Karpas-422 (cell line): ENCODE data around the gene ZNF419. TPM values are rescaled to one million over a fixed set of nuclear protein-coding genes. Genes with fewer than 3 reads are reported as not detected.
"Not testable (repeated sequence)": the region's sequence is repeated elsewhere in the genome, so short reads cannot be mapped to it uniquely, and the experiment has no call there.

ENCODE experiments used
- DNase-seq: peaks from one replicate; pipeline ENCODE4 v3.0.0-alpha.2; 2015
- H2AFZ ChIP-seq: fragments of 200-600 bp; sonication (generic); 2 replicates; pipeline ENCODE4 v1.6.1; 2014; ENCODE audit warnings: antibody characterized with exemption, low read length, mixed read lengths
- H3K27ac ChIP-seq: fragments of 200-600 bp; sonication (generic); 2 replicates; pipeline ENCODE4 v1.5.1; 2014; ENCODE audit warnings: mild to moderate bottlenecking, low read length, moderate library complexity
- H3K27me3 ChIP-seq: fragments of 200-600 bp; sonication (generic); 2 replicates; pipeline ENCODE4 v1.6.1; 2014; ENCODE audit warnings: low read length, mixed read lengths
- H3K36me3 ChIP-seq: fragments of 200-600 bp; sonication (generic); 2 replicates; pipeline ENCODE4 v1.6.1; 2014; ENCODE audit warnings: low read length, mixed read lengths; ENCODE audit not compliant: insufficient read depth
- H3K4me1 ChIP-seq: fragments of 200-600 bp; sonication (generic); 2 replicates; pipeline ENCODE4 v1.6.1; 2014; ENCODE audit warnings: mild to moderate bottlenecking, low read length, mixed read lengths
- H3K4me2 ChIP-seq: fragments of 200-600 bp; sonication (generic); 2 replicates; pipeline ENCODE4 v1.6.1; 2014; ENCODE audit warnings: low read length, low read depth, mild to moderate bottlenecking; ENCODE audit not compliant: poor library complexity, severe bottlenecking
- H3K4me3 ChIP-seq: fragments of 200-600 bp; sonication (generic); 2 replicates; pipeline ENCODE4 v1.5.1; 2014; ENCODE audit warnings: mild to moderate bottlenecking, antibody characterized with exemption, low read length, mixed read lengths
- H3K79me2 ChIP-seq: fragments of 200-600 bp; sonication (generic); 2 replicates; pipeline ENCODE4 v1.6.1; 2014; ENCODE audit warnings: mild to moderate bottlenecking, low read length, mixed read lengths
- H3K9ac ChIP-seq: fragments of 200-600 bp; sonication (generic); 2 replicates; pipeline ENCODE4 v1.6.0; 2014; ENCODE audit warnings: low read length
- H3K9me2 ChIP-seq: fragments of 200-600 bp; sonication (generic), shearing (Covaris generic); replicated peaks from 2 replicates; pipeline ENCODE4 v1.6.0; 2014; ENCODE audit warnings: mild to moderate bottlenecking, low read length, moderate library complexity; ENCODE audit not compliant: insufficient read depth
- H3K9me3 ChIP-seq: fragments of 300-700, 200-600 bp; sonication (generic); 2 replicates; pipeline ENCODE4 v1.6.1; 2014; ENCODE audit warnings: low read length, mixed read lengths
- H4K20me1 ChIP-seq: fragments of 200-600 bp; sonication (generic); 2 replicates; pipeline ENCODE4 v1.6.1; 2014; ENCODE audit warnings: mild to moderate bottlenecking, antibody characterized with exemption, low read length, low read depth; ENCODE audit not compliant: insufficient read depth
- total RNA-seq: library from RNA; depleted of rRNA; stranded (reverse); fragments of >200 nt; shearing (Covaris generic); gene quantifications from 2 replicates; pipeline ENCODE4 v1.2.3, GENCODE V29; 2014; ENCODE audit warnings: low replicate concordance; rRNA removed

Gene ZNF419
- total RNA-seq, result 4.2 and 5.1 TPM in 2 replicates

DNA sequence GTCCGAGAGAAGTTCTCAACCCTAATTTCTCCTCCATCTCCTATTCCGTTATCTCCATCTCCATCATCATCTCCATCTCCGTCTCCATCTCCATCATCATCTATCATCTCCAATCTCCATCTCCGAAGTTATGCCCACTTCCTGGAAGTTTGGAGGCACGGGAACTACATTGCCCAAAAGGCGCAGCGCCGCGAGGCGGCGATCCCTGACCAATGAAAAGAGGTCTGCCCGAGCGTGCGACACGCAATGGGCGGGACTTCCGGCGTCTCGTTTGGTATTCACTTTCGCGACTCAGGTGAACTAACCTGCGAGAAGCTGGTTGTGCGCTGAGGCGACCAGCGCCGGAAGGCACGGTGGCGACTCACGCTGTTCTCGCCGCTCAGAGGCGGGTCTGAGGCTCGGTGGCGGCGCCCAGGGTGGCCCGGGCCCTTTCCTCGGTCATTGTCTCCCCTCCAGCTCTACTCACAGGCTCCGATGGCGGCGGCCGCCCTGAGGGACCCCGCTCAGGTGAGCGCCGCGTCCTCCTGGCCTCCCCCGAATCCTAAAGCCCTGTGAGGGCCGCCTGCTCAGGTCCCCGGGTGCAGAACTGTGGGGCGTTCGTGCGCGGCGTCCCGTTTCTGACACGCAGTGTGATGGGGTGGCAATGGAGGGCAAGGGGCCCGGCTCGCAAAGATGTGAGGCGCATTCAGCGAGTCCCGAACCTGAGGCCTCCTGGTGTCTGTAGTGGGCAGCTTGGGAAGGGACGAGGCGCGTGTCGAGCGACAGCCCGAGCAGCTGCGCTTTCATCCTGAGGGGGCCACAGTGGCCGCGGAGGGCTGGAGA is at the start of gene ZNF419:
Gene ZNF419, plus strand, starts transcription at position 274 of the 822 bp plus-strand sequence. Its CDS starts 201 bp downstream, at position 475.
- H3K27ac ChIP-seq, H3K9me2 ChIP-seq, H3K27me3 ChIP-seq, H4K20me1 ChIP-seq, H3K4me1 ChIP-seq, H3K79me2 ChIP-seq: not testable (repeated sequence)
- peak; percentile 93 for DNase-seq
- peaks cover 32% of the 10 kb centered on the region for H3K9me3 ChIP-seq
- peaks cover 14% of the 10 kb centered on the region for H3K36me3 ChIP-seq
- peak within 1 kb of the TSS; percentile 74 for H3K4me3 ChIP-seq
- H2AFZ ChIP-seq, result peak within 1 kb of the TSS; percentile 87; the same call in 1 of the 2 replicates
- peak within 1 kb of the TSS; percentile 66 for H3K4me2 ChIP-seq
- peak within 1 kb of the TSS; percentile 73 for H3K9ac ChIP-seq

DNA sequence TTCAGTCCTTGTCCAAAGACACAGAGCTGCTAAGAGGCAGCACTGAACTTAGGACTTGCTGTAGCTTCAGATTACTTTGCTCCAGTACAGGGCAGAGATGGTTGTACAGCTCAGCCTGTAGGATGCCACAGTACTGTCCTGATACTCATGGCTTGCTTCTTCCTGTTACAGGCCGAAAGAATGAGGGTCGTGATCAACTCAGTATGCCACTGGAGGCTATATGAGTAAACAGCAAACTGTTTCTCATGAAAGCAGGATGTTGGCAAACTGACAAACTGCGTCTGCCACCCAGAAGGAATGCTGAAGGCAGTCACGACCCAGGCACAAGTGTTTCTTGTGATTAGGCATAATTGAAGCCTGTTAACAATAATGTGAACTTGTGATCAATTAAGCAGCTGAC is 49.6 kb upstream of the ZNF419 start:
- Histone ChIP-seq H2AFZ (no peak overlapping the region), H3K9ac (no peak overlapping the region), H4K20me1 (no peaks in the 10 kb centered on the region), H3K27ac (no peak overlapping the region), H3K4me3 (no peak overlapping the region), H3K27me3 (no peaks in the 10 kb centered on the region), H3K9me3 (peaks cover 47% of the 10 kb centered on the region), H3K79me2 (peaks cover 73% of the 10 kb centered on the region), H3K36me3 (peaks cover 67% of the 10 kb centered on the region), H3K4me1 (peaks cover 17% of the 10 kb centered on the region), H3K9me2 (no peaks in the 10 kb centered on the region), H3K4me2 (no peak overlapping the region)
- DNase-seq, result no peak

DNA sequence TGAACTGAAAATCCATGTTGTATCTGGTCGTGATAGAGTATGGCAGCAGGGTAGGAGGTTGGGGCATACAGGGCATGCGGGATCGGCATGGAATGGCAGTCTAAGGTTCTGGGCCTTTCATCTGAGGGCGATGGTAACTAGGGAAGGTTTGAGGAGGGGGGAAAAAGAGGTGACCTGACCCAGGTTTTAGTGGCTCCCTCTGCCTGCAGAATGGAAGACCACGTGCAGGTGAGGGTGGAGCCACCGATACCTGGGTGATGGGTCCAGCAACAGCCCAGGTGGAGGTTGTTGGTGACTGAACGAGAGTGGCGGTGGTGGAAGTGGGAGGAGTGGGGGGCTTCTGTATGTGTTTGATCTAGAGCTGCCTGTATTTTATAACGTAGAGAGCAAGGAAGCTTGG is 48.6 kb upstream of the ZNF419 start:
- Histone ChIP-seq H3K4me3 (no peak overlapping the region), H3K27me3 (no peaks in the 10 kb centered on the region), H3K27ac (no peak overlapping the region), H3K36me3 (peaks cover 70% of the 10 kb centered on the region), H3K4me1 (peaks cover 17% of the 10 kb centered on the region), H3K9ac (no peak overlapping the region), H3K4me2 (no peak overlapping the region), H3K9me2 (no peaks in the 10 kb centered on the region), H3K9me3 (peaks cover 53% of the 10 kb centered on the region), H4K20me1 (no peaks in the 10 kb centered on the region), H3K79me2 (peaks cover 81% of the 10 kb centered on the region), H2AFZ (no peak overlapping the region)
- no peak for DNase-seq

DNA sequence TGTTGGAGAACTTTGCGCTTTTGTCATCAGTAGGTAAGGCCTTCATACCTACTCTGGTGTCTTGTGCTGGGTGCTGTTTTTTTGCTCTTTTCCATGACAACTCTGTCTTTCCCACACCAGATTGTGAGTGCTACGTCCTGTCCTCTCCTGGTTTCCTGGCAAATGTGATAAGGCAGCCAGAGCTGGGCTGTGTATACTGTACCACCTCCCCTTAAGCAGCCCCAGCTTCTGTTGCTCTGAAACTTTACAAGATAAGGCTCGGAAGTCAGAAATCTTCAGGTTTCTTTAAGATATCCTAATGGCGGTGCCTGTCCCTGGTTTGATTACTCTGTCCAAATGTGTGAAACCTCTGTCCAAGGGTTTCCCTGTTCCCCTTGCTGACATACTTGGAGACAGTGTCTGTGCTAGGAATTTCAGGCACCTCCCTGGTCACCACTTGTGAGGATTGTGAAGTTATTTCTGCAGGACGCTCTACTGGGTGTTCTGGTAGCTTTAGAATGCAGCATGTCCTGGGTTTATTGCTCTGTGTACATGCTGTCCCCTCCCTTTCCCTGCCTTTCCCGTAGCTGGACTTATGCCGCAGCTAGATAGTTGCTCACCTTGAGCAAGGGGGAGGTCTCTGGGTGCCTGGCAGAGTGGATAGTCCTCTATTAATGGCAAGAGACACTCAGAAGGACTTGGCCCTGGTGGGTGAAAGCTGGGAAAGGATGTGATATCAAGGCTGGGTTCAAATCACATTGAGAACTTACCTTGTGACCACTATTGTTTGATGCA is 45.4 kb upstream of the ZNF419 start:
- H3K9me2 ChIP-seq, result no peaks in the 10 kb centered on the region
- no peak overlapping the region for H3K27ac ChIP-seq
- H3K9me3 ChIP-seq, result peaks cover 78% of the 10 kb centered on the region
- H3K4me2 ChIP-seq, result no peak overlapping the region
- no peak overlapping the region for H3K9ac ChIP-seq
- H3K27me3 ChIP-seq, result no peaks in the 10 kb centered on the region
- no peak overlapping the region for H3K4me3 ChIP-seq
- H3K36me3 ChIP-seq, result peaks cover 80% of the 10 kb centered on the region
- H2AFZ ChIP-seq, result no peak overlapping the region
- no peak for DNase-seq
- H3K4me1 ChIP-seq, result no peaks in the 10 kb centered on the region
- H3K79me2 ChIP-seq, result peaks cover 62% of the 10 kb centered on the region
- H4K20me1 ChIP-seq, result no peaks in the 10 kb centered on the region

DNA sequence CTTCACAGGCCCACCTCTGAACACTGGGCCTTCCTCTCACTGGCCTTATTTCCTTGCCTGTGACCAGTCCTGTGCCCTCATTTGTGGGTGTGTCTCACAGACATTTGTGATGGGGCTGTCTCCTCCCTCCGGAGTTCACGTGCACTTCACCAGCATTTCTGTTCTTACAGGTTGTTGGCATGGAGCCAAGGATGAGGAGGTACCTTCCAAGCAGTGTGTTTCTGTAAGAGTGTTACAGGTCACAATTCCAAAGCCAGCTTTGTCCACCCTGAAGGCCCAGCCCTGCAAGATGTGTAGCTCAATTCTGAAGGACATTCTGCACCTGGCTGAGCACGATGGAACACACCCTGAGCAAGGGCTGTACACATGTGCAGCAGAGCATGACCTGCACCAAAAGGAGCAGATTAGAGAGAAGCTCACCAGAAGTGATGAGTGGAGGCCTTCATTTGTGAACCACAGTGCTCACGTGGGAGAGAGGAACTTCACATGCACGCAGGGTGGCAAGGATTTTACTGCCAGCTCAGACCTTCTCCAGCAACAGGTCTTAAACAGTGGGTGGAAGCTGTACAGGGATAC is 44.3 kb upstream of the ZNF419 start:
- H3K9me2 ChIP-seq, result no peaks in the 10 kb centered on the region
- H3K4me1 ChIP-seq, result no peaks in the 10 kb centered on the region
- H3K9ac ChIP-seq, result no peak overlapping the region
- peaks cover 52% of the 10 kb centered on the region for H3K79me2 ChIP-seq
- peaks cover 70% of the 10 kb centered on the region for H3K36me3 ChIP-seq
- H2AFZ ChIP-seq, result no peak overlapping the region
- peaks cover 73% of the 10 kb centered on the region for H3K9me3 ChIP-seq
- no peak for DNase-seq
- no peak overlapping the region for H3K4me3 ChIP-seq
- H3K4me2 ChIP-seq, result no peak overlapping the region
- no peak overlapping the region for H3K27ac ChIP-seq
- no peaks in the 10 kb centered on the region for H3K27me3 ChIP-seq
- no peaks in the 10 kb centered on the region for H4K20me1 ChIP-seq

GRCh38 chr19:57452307-57452706 is 35.2 kb upstream of the ZNF419 start:
- H3K36me3 ChIP-seq, result 0 out of 2 replicates have a peak, but pooled peaks cover 8% of the 10 kb centered on the region
- no peaks in the 10 kb centered on the region for H3K9me2 ChIP-seq
- no peak overlapping the region for H3K9ac ChIP-seq
- no peak overlapping the region for H3K27ac ChIP-seq
- H3K79me2 ChIP-seq, result no peaks in the 10 kb centered on the region
- H2AFZ ChIP-seq, result no peak overlapping the region
- DNase-seq, result no peak
- no peaks in the 10 kb centered on the region for H3K4me1 ChIP-seq
- no peak overlapping the region for H3K4me2 ChIP-seq
- no peaks in the 10 kb centered on the region for H4K20me1 ChIP-seq
- H3K9me3 ChIP-seq, result peaks cover 30% of the 10 kb centered on the region
- no peaks in the 10 kb centered on the region for H3K27me3 ChIP-seq
- no peak overlapping the region for H3K4me3 ChIP-seq

DNA sequence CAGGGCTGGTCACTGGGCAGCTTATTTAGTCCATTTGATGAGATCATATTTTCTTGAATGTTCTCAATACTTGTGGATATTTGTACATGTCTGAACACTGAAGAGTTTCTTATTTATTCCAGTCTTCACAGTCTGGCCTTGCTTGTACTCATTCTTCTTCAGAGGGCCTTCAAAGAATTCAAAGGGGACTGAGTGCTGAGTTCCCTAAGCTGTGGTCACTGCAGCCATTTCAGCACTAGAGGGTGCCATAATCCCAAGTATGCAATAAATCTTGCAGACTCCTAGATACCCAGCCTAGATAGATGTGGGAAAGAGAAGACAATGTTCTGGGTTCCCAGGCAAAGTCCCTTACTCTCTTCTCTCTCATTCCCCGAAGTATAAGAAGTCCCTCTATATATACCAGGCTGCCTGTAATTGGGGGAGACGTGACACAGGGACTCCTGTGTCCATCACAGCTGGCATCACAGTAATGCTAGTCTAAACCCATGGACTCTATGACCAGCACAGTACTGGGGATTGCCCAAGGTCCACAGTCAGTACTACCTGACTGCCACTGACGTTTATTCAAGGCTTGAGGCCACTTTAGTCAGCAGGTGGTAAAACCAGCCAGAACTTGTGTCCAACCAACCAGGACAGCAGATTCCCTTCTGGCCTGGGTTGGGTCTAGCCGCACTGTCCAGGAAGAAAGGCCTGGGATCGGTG is 21.7 kb upstream of the ZNF419 start:
- Histone ChIP-seq H3K9me2 (no peaks in the 10 kb centered on the region), H3K27me3 (no peaks in the 10 kb centered on the region; the same call in 1 of the 2 replicates), H2AFZ (no peak overlapping the region), H4K20me1 (no peaks in the 10 kb centered on the region), H3K4me2 (no peak overlapping the region), H3K36me3 (no peaks in the 10 kb centered on the region; the same call in 1 of the 2 replicates), H3K79me2 (no peaks in the 10 kb centered on the region), H3K27ac (no peak overlapping the region), H3K9me3 (peaks cover 39% of the 10 kb centered on the region), H3K4me3 (no peak overlapping the region), H3K4me1 (no peaks in the 10 kb centered on the region), H3K9ac (no peak overlapping the region)
- peak; percentile 92 for DNase-seq
